Adrenal gland (tissue), 12 donors: ENCODE results near the gene NENF. TPM values are rescaled to one million over a fixed set of nuclear protein-coding genes. Genes with fewer than 3 reads are reported as not detected.

ENCODE experiments used
- DNase-seq, 7 donors: peaks; one replicate each; pipeline ENCODE4 v3.0.0-alpha.2; 2019 to 2020
- H3K27ac ChIP-seq, 5 donors: fragments of 200-600 bp; sonication (generic) in 4 of 5; 1 replicate in 3 of 5; 2 replicates in 2 of 5; pipeline versions ENCODE4 v1.5.1 to v1.8.0; 2016 to 2020; ENCODE audit warnings: mild to moderate bottlenecking in 1 of 5
- H3K27me3 ChIP-seq: fragments of 200-600 bp; 2 replicates; pipeline ENCODE4 v1.8.0; 2021
- H3K36me3 ChIP-seq, 2 donors: fragments of 200-600 bp; replicated peaks in 1 of 2; 1 replicate in 1 of 2; 2 replicates in 1 of 2; pipeline versions ENCODE4 v1.5.1 to v1.8.0; 2018 to 2022
- H3K4me1 ChIP-seq, 2 donors: fragments of 200-600 bp; replicated peaks in 1 of 2; 1 replicate in 1 of 2; 2 replicates in 1 of 2; pipeline versions ENCODE4 v1.5.1 to v1.8.0; 2018 to 2021
- H3K4me3 ChIP-seq, 4 donors: fragments of 200-600 bp; sonication (generic) in 3 of 4; one replicate each; pipeline ENCODE4 v1.5.1; 2016 to 2018
- H3K9me3 ChIP-seq, 3 donors: fragments of 200-600 bp; sonication (generic) in 1 of 3; replicated peaks in 1 of 3; 1 replicate in 2 of 3; 2 replicates in 1 of 3; pipeline versions ENCODE4 v1.5.1 to v1.8.0; 2016 to 2021
- POLR2A ChIP-seq, 2 donors: fragments of 450-650 bp; IDR thresholded peaks; one replicate each; pipeline ENCODE4 v1.6.1; 2017; ENCODE audit warnings: antibody characterized with exemption in 2 of 2, mild to moderate bottlenecking in 2 of 2, moderate library complexity in 1 of 2
- WGBS, 4 donors: extraction: QIAGEN DNeasy Blood & Tissue Kit in 2 of 4; methylation state at CpG; one replicate each; pipeline versions ENCODE4 v1.1.5 to v1.1.7; 2013 to 2017; 5-methylcytosine and 5-hydroxymethylcytosine counted together
- intact Hi-C, 2 donors: fragments of 100-400 bp; cut with DNase I; formaldehyde crosslinking; loops; one replicate each; pipeline versions ENCODE4 v1.14.1 to v1.15.0; 2022 to 2023
- polyA plus RNA-seq, 3 donors: library from polyadenylated mRNA; stranded (reverse); fragments of 200-250 nt in 2 of 3; fragments of 350-450 nt in 1 of 3; fragmentation: Illumina TruSeq in 1 of 3; extraction: RNeasy Lipid Tissue Mini Kit (QIAGEN cat#74804) in 1 of 3; gene quantifications; one replicate each; pipeline ENCODE4 v1.2.3, GENCODE V29; 2013 to 2014
- total RNA-seq, 9 donors: library from RNA; depleted of rRNA in 4 of 9; stranded (reverse); fragments of >200 nt in 4 of 9; fragments of 120-200 nt in 1 of 9; fragmentation: NEBNext Ultra II Directional in 1 of 9; extraction: Animal tissue kit (Norgen Biotek cat#: 25700) in 1 of 9; gene quantifications; one replicate each; pipeline versions ENCODE4 v1.1.0 to v1.2.4, GENCODE V29; 2013 to 2023
- TF ChIP-seq, protein P1 (sequence below), 6 experiments: fragments of 450-650 bp in 4 of 6; fragments of 200-600 bp in 2 of 6; sonication (generic) in 1 of 6; IDR thresholded peaks; 1 replicate in 5 of 6; 2 replicates in 1 of 6; pipeline versions ENCODE4 v1.5.1 to v1.8.0; 2016 to 2021; ENCODE audit warnings: antibody characterized with exemption in 6 of 6, mild to moderate bottlenecking in 2 of 6, moderate library complexity in 1 of 6
- donor health status: healthy with polysubstance abuse.
- donor health status: Bipolar disorder and iron deficiency.
- donor health status: DM: yes; HTN: yes; CAD: no.
- donor health status: DM: no; HTN: no; CAD: no.
- donor health status: DM: no; HTN: no; CAD: no.
- donor health status: DM: yes; HTN: yes; CAD: no.

NENF gene
- total and polyA plus RNA-seq, 12 donors = 42.6 to 226 (median 82.2) TPM

DNA sequence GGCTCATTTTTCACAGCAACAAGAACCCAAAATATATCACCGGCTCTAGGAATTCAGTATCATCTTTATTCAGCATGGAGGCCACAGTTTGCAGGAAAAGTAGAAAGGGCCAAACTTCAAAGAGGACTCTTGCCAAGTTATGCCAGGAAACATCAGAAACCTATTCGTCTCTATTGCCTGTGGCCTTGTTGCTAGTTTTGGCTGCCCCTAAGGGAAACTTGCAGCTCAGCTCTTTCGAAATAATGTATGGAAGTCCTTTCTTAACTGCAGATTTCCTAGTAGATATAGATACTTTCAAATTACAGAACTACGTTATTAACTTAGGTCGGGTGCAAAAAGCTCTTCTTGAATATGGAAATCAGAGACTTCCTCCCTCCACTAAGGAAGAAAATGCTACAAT is 4.2 kb upstream of the NENF start:
- Histone ChIP-seq H3K4me3 (no peak overlapping the region), H3K9me3 (no peaks in the 10 kb centered on the region), H3K36me3 (no peaks in the 10 kb centered on the region), H3K27ac (no peak overlapping the region), H3K4me1 (peaks cover 5 to 7% of the 10 kb centered on the region in 2 donors), H3K27me3 (no peaks in the 10 kb centered on the region)
- intact Hi-C loops = no loop called here
- no peak for TF ChIP-seq POLR2A (IDR thresholded peaks at IDR 0.05)
- TF ChIP-seq, protein P1, sequence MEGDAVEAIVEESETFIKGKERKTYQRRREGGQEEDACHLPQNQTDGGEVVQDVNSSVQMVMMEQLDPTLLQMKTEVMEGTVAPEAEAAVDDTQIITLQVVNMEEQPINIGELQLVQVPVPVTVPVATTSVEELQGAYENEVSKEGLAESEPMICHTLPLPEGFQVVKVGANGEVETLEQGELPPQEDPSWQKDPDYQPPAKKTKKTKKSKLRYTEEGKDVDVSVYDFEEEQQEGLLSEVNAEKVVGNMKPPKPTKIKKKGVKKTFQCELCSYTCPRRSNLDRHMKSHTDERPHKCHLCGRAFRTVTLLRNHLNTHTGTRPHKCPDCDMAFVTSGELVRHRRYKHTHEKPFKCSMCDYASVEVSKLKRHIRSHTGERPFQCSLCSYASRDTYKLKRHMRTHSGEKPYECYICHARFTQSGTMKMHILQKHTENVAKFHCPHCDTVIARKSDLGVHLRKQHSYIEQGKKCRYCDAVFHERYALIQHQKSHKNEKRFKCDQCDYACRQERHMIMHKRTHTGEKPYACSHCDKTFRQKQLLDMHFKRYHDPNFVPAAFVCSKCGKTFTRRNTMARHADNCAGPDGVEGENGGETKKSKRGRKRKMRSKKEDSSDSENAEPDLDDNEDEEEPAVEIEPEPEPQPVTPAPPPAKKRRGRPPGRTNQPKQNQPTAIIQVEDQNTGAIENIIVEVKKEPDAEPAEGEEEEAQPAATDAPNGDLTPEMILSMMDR (IDR thresholded peaks at IDR 0.05) = no peak
- WGBS, 4 donors = 41 to 53% (median 44%) methylated on average over 5 of the region's 5 CpGs
- DNase-seq = peak in 3 of 7 donors; percentile 21 to 46 (median 34)

DNA sequence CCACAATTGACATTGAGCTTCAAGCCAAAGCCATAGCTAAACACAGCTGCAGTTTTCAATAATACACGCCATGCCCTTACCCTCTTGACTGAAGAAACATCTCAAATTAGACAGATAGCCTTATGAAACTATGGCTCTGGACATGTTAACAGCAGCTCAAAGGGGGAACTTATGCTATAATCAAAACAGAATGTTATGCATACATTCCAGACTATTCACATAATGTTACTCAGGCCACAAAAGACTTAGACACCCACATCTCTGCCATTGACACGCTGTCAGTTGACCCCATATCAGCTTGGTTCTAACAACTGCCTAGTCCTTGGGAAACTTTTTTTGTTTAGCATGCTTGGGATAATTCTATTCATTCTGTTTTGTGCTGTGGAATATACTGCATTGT is 2.3 kb upstream of the NENF start:
- Histone ChIP-seq H3K36me3 (no peaks in the 10 kb centered on the region), H3K9me3 (no peaks in the 10 kb centered on the region), H3K27me3 (no peaks in the 10 kb centered on the region), H3K4me3 (no peak overlapping the region), H3K27ac (no peak overlapping the region), H3K4me1 (peaks cover 11 to 13% of the 10 kb centered on the region in 2 donors)
- TF ChIP-seq POLR2A (IDR thresholded peaks at IDR 0.05) = no peak
- TF ChIP-seq, protein P1 (IDR thresholded peaks at IDR 0.05) = no peak
- intact Hi-C loops = no loop called here
- no peak for DNase-seq
- WGBS, 4 donors = 89 to 97% (median 90%) methylated on average over 2 of the region's 2 CpGs

DNA sequence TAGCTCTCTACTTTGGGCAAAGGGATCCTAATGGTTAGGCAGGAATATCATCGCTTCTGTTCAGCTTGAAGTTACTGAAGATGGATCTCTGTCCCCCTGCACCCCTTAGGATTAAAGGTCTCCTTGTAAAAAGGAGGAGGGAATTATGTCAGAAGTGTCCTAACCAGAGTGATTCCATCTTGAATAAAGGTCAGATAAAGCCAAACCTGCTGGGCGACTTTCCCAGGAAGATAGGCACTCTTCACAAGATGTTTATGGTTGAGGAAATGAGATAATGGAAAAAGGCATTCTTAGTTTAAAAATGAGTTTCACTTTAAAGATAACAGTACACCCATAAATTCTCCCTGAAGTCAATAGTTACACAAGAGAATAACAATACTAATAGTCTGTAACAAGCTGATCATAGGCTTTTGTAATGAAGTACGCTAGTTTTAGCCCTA is 1.7 kb upstream of the NENF start:
- 66 to 73% (median 69%) methylated on average over 3 of the region's 3 CpGs for WGBS, 4 donors
- no peaks in the 10 kb centered on the region for H3K9me3 ChIP-seq
- no peaks in the 10 kb centered on the region for H3K36me3 ChIP-seq
- TF ChIP-seq, protein P1 (IDR thresholded peaks at IDR 0.05) = no peak
- TF ChIP-seq POLR2A (IDR thresholded peaks at IDR 0.05) = no peak
- H3K27me3 ChIP-seq = no peaks in the 10 kb centered on the region
- DNase-seq = no peak
- H3K27ac ChIP-seq = no peak overlapping the region
- H3K4me3 ChIP-seq = no peak overlapping the region
- intact Hi-C loops = no loop called here
- H3K4me1 ChIP-seq = peaks cover 11 to 13% of the 10 kb centered on the region in 2 donors

DNA sequence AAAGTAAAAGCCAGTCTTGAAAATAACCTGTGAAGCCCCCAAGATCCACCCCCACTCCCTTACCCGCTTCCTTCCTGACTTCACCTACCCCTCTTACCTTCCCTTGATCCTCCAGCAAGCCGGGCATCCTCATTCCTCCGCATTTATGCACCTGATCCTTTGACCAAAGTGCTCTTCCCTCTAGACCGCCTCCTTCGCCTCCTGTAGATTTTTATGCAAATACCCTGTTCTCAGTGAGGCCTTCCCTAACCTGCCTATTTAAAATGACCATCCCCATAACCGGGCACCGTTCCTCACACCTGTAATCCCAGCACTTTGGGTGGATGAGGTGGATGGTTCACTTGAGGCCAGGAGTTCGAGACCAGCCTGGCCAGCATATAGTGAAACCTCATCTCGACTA is 1.1 kb upstream of the NENF start:
- 93 to 96% (median 94%) methylated on average over 9 of the region's 9 CpGs for WGBS, 4 donors
- H3K4me3 ChIP-seq = no peak overlapping the region
- intact Hi-C loops = no loop called here

More for the DNA sequence above, 1.1 kb upstream of the NENF start:
- H3K27ac ChIP-seq = no peak overlapping the region
- peaks cover 11 to 13% of the 10 kb centered on the region in 2 donors for H3K4me1 ChIP-seq
- no peaks in the 10 kb centered on the region for H3K27me3 ChIP-seq
- DNase-seq = no peak
- H3K9me3 ChIP-seq = no peaks in the 10 kb centered on the region
- TF ChIP-seq, protein P1 (IDR thresholded peaks at IDR 0.05) = no peak
- TF ChIP-seq POLR2A (IDR thresholded peaks at IDR 0.05) = no peak
- no peaks in the 10 kb centered on the region for H3K36me3 ChIP-seq
